Naive thymus-derived CD4-positive, alpha-beta T cell (primary cell): ENCODE results near the gene CIB2. TPM values are rescaled to one million over a fixed set of nuclear protein-coding genes. Genes with fewer than 3 reads are reported as not detected.

ENCODE experiments used
- ATAC-seq: fragments of 150-1000 bp; cut with Tn5 transposase; 2 replicates; pipeline ENCODE4 v1.10.0; 2021; ENCODE audit warnings: mild to moderate bottlenecking, moderate library complexity
- CTCF ChIA-PET: fragments of 350-600 bp; sonication (Branson Sonifier 250); formaldehyde crosslinking; loops from one replicate; lab custom pipeline; 2021; ENCODE audit warnings: antibody characterized with exemption; lab: Charles Lee
- POLR2A ChIA-PET: fragments of 350-600 bp; sonication (Branson Sonifier 250); formaldehyde crosslinking; loops from one replicate; lab custom pipeline; 2021; ENCODE audit warnings: antibody characterized with exemption, inconsistent platforms; lab: Charles Lee
- DNase-seq, 9 donors: peaks; one replicate each; pipeline versions ENCODE4 v3.0.0 to v3.0.0-alpha.2; 2020 to 2022; ENCODE audit warnings: mixed read lengths in 1 of 9
- H3K27ac ChIP-seq: one replicate; pipeline ENCODE4 v1.7.0; 2013; ENCODE audit warnings: mild to moderate bottlenecking, low read depth, low read length, moderate library complexity
- H3K27me3 ChIP-seq, 2 donors: one replicate each; pipeline ENCODE4 v1.7.0; 2013; ENCODE audit warnings: low read length in 2 of 2, mild to moderate bottlenecking in 2 of 2, moderate library complexity in 2 of 2; ENCODE audit not compliant: control insufficient read depth in 2 of 2, insufficient read depth in 2 of 2
- H3K36me3 ChIP-seq, 3 experiments: 1 replicate in 2 of 3; 2 replicates in 1 of 3; pipeline ENCODE4 v1.7.0; 2013; ENCODE audit warnings: low read length in 3 of 3, mild to moderate bottlenecking in 3 of 3, moderate library complexity in 1 of 3; ENCODE audit not compliant: insufficient read depth in 3 of 3, control insufficient read depth in 2 of 3
- H3K4me1 ChIP-seq, 2 donors: one replicate each; pipeline ENCODE4 v1.7.0; 2013; ENCODE audit warnings: low read length in 2 of 2, mild to moderate bottlenecking in 2 of 2, moderate library complexity in 1 of 2; ENCODE audit not compliant: control insufficient read depth in 2 of 2, insufficient read depth in 2 of 2
- H3K4me3 ChIP-seq: 2 replicates; pipeline ENCODE4 v1.7.0; 2013; ENCODE audit warnings: mild to moderate bottlenecking, low read length
- H3K9me3 ChIP-seq, 3 experiments: 1 replicate in 2 of 3; 2 replicates in 1 of 3; pipeline ENCODE4 v1.7.0; 2013; ENCODE audit warnings: low read length in 3 of 3; ENCODE audit not compliant: control insufficient read depth in 2 of 3
- H3K27ac Mint-ChIP-seq, 9 donors: one replicate each; pipeline ENCODE4 v1.8.0; 2020 to 2022; ENCODE audit warnings: mixed read lengths in 9 of 9, mild to moderate bottlenecking in 8 of 9, moderate library complexity in 5 of 9, inconsistent platforms in 2 of 9
- H3K27me3 Mint-ChIP-seq, 5 donors: one replicate each; pipeline ENCODE4 v1.8.0; 2021 to 2022; ENCODE audit warnings: mixed read lengths in 5 of 5, mild to moderate bottlenecking in 1 of 5
- H3K36me3 Mint-ChIP-seq, 5 donors: one replicate each; pipeline ENCODE4 v1.8.0; 2020 to 2022; ENCODE audit warnings: mixed read lengths in 5 of 5, mild to moderate bottlenecking in 3 of 5, inconsistent platforms in 1 of 5
- H3K4me1 Mint-ChIP-seq, 7 donors: one replicate each; pipeline ENCODE4 v1.8.0; 2020 to 2022; ENCODE audit warnings: mixed read lengths in 7 of 7, mild to moderate bottlenecking in 3 of 7, inconsistent platforms in 1 of 7
- H3K4me3 Mint-ChIP-seq, 10 donors: one replicate each; pipeline ENCODE4 v1.8.0; 2020 to 2022; ENCODE audit warnings: mild to moderate bottlenecking in 10 of 10, mixed read lengths in 10 of 10, moderate library complexity in 6 of 10, inconsistent platforms in 2 of 10
- H3K9me3 Mint-ChIP-seq, 11 donors: one replicate each; pipeline ENCODE4 v1.8.0; 2020 to 2022; ENCODE audit warnings: mixed read lengths in 11 of 11, mild to moderate bottlenecking in 4 of 11, inconsistent platforms in 1 of 11, moderate library complexity in 1 of 11
- intact Hi-C, 2 donors: fragments of 100-400 bp; cut with micrococcal nuclease; formaldehyde crosslinking; loops; one replicate each; pipeline ENCODE4 v1.15.1; 2023
- polyA plus RNA-seq, 2 donors: library from polyadenylated mRNA; unstranded; fragments of 300-500 nt; fragmentation: Illumina TruSeq; gene quantifications; one replicate each; pipeline ENCODE4 v1.2.3, GENCODE V29; 2021
- total RNA-seq, 6 experiments: library from RNA in 5 of 6; stranded (reverse) in 5 of 6; gene quantifications; 1 replicate in 5 of 6; 2 replicates in 1 of 6; pipeline ENCODE4 v1.2.3 and lab custom pipeline; 2021 to 2026

CIB2 gene
- total and polyA plus RNA-seq, 7 experiments from 2014 or later, result 1.0 to 2.1 (median 1.8) TPM

- DNase-seq, result no peak
- H3K27me3 Mint-ChIP-seq, result no peaks in the 10 kb centered on the region
- H3K4me3 Mint-ChIP-seq, result peak overlapping the region in 1 of 10 donors; percentile 28
- no peaks in the 10 kb centered on the region for H3K36me3 Mint-ChIP-seq
- peaks cover 5 to 45% (median 9%) of the 10 kb centered on the region in 7 donors for H3K4me1 Mint-ChIP-seq
- ChIA-PET POLR2A (interaction anchor here (1.0 to 1.2 kb wide), 3 partner anchors 14 to 49 kb away, joined by 3 read pairs; no protein-coding TSS in a partner anchor), CTCF (interaction anchor here (1.2 to 1.4 kb wide), 2 partner anchors 26 to 33 kb away, joined by 3 read pairs; no protein-coding TSS in a partner anchor)
- H3K36me3 ChIP-seq, result no peaks in the 10 kb centered on the region
- H3K4me3 ChIP-seq, result no peak overlapping the region
- no peaks in the 10 kb centered on the region for H3K27me3 ChIP-seq
- H3K27ac Mint-ChIP-seq, result no peak overlapping the region
- no peaks in the 10 kb centered on the region for H3K9me3 Mint-ChIP-seq
- H3K9me3 ChIP-seq, result no peaks in the 10 kb centered on the region
- peaks cover 5% of the 10 kb centered on the region in 2 donors for H3K4me1 ChIP-seq
- no peak overlapping the region for H3K27ac ChIP-seq
- ATAC-seq, result no peak
- intact Hi-C loops, result no loop called here
Observed at GRCh38 chr15:78082743-78083110, 48.5 kb downstream of the CIB2 start.

GRCh38 chr15:78082106-78082742, 49.0 kb downstream of the CIB2 start:
- intact Hi-C loops, result no loop called here
- Histone ChIP-seq H3K4me3 (no peak overlapping the region), H3K9me3 (no peaks in the 10 kb centered on the region), H3K36me3 (peaks cover 0 to under 1% (median 0%) of the 10 kb centered on the region in 3 experiments), H3K27ac (no peak overlapping the region), H3K27me3 (no peaks in the 10 kb centered on the region), H3K4me1 (peaks cover 5 to 6% of the 10 kb centered on the region in 2 donors)
- Mint-ChIP-seq H3K4me3 (peak overlapping the region in 1 of 10 donors; percentile 8), H3K27ac (peak overlapping the region in 1 of 9 donors; percentile 16), H3K9me3 (no peaks in the 10 kb centered on the region), H3K27me3 (no peaks in the 10 kb centered on the region), H3K4me1 (peaks cover 5 to 46% (median 9%) of the 10 kb centered on the region in 7 donors), H3K36me3 (no peaks in the 10 kb centered on the region)
- POLR2A ChIA-PET, result interaction anchor here (1.1 to 1.4 kb wide), 3 partner anchors 13 to 48 kb away, joined by 3 read pairs; no protein-coding TSS in a partner anchor
- peak; percentile 60 for ATAC-seq
- DNase-seq, result no peak
- CTCF ChIA-PET, result interaction anchor here (1.2 to 1.4 kb wide), 2 partner anchors 26 to 32 kb away, joined by 3 read pairs; no protein-coding TSS in a partner anchor

GRCh38 chr15:78080088-78080460, 51.2 kb downstream of the CIB2 start:
- CTCF ChIA-PET, result interaction anchor here (1.4 kb wide), 1 partner anchor 28 kb away, joined by 7 read pairs; no protein-coding TSS in a partner anchor
- POLR2A ChIA-PET, result interaction anchor here (1.6 to 15.7 kb wide), 2 partner anchors 25 to 45 kb away, joined by 4 to 292 read pairs; no protein-coding TSS in a partner anchor
- no peak overlapping the region for H3K4me3 ChIP-seq
- peak overlapping the region in 3 of 10 donors; percentile 26 to 48 (median 32) for H3K4me3 Mint-ChIP-seq
- no peaks in the 10 kb centered on the region for H3K27me3 ChIP-seq
- intact Hi-C loops, result no loop called here
- H3K27me3 Mint-ChIP-seq, result no peaks in the 10 kb centered on the region
- H3K36me3 Mint-ChIP-seq, result peaks cover 0 to 5% (median 3%) of the 10 kb centered on the region in 5 donors
- H3K4me1 ChIP-seq, result peaks cover 12 to 19% of the 10 kb centered on the region in 2 donors
- peak overlapping the region in 5 of 9 donors; percentile 9 to 84 (median 41) for H3K27ac Mint-ChIP-seq
- no peak for DNase-seq
- H3K9me3 Mint-ChIP-seq, result no peaks in the 10 kb centered on the region
- peaks cover 17 to 53% (median 22%) of the 10 kb centered on the region in 7 donors for H3K4me1 Mint-ChIP-seq
- no peak for ATAC-seq
- H3K9me3 ChIP-seq, result no peaks in the 10 kb centered on the region
- H3K27ac ChIP-seq, result no peak overlapping the region
- H3K36me3 ChIP-seq, result peaks cover 0 to 5% (median 0%) of the 10 kb centered on the region in 3 experiments

- Histone ChIP-seq H3K9me3 (no peaks in the 10 kb centered on the region), H3K27ac (no peak overlapping the region), H3K36me3 (peaks cover 0 to 5% (median 0%) of the 10 kb centered on the region in 3 experiments), H3K4me1 (peaks cover 16 to 19% of the 10 kb centered on the region in 2 donors), H3K4me3 (no peak overlapping the region), H3K27me3 (no peaks in the 10 kb centered on the region)
- Mint-ChIP-seq H3K27me3 (no peaks in the 10 kb centered on the region), H3K4me1 (peaks cover 20 to 53% (median 27%) of the 10 kb centered on the region in 7 donors), H3K4me3 (peak overlapping the region in 4 of 10 donors; percentile 6 to 48 (median 29)), H3K27ac (peak overlapping the region in 7 of 9 donors; percentile 37 to 90 (median 59)), H3K9me3 (no peaks in the 10 kb centered on the region), H3K36me3 (peaks cover 0 to 8% (median 3%) of the 10 kb centered on the region in 5 donors)
- POLR2A ChIA-PET, result interaction anchor here (0.6 to 15.7 kb wide), 3 partner anchors 18 to 44 kb away, joined by 3 to 292 read pairs (median 4); no protein-coding TSS in a partner anchor
- intact Hi-C loops, result loop anchor here in 1 of 2 donors (5.0 kb wide), 2 partner anchors 68 to 358 kb away; partner anchors contain the start of genes IDH3A and IREB2
- CTCF ChIA-PET, result interaction anchor here (1.2 to 1.4 kb wide), 2 partner anchors 29 to 45 kb away, joined by 4 to 7 read pairs; no protein-coding TSS in a partner anchor
- DNase-seq (no peak), ATAC-seq (no peak)
Observed at GRCh38 chr15:78079298-78080087, 51.8 kb downstream of the CIB2 start.

- ATAC-seq (peak; percentile 16), DNase-seq (peak in 1 of 9 donors; percentile 22)
- Mint-ChIP-seq H3K36me3 (peaks cover 0 to 11% (median 3%) of the 10 kb centered on the region in 5 donors), H3K27ac (peak overlapping the region; percentile 77 to 93 (median 90)), H3K9me3 (no peaks in the 10 kb centered on the region), H3K4me3 (peak overlapping the region; percentile 83 to 99 (median 92)), H3K4me1 (peaks cover 33 to 50% (median 40%) of the 10 kb centered on the region in 7 donors), H3K27me3 (no peaks in the 10 kb centered on the region)
- Histone ChIP-seq H3K4me1 (peaks cover 28% of the 10 kb centered on the region in 2 donors), H3K27me3 (no peaks in the 10 kb centered on the region), H3K9me3 (no peaks in the 10 kb centered on the region), H3K36me3 (peaks cover 0 to 5% (median 0%) of the 10 kb centered on the region in 3 experiments), H3K4me3 (peak overlapping the region; percentile 75), H3K27ac (peak overlapping the region; percentile 66)
- ChIA-PET CTCF (interaction anchor here (0.7 to 1.0 kb wide), 2 partner anchors 21 to 35 kb away, joined by 3 read pairs; no protein-coding TSS in a partner anchor), POLR2A (interaction anchor here (0.8 to 15.7 kb wide), 7 partner anchors 10 to 58 kb away, joined by 3 to 292 read pairs (median 4); no protein-coding TSS in a partner anchor)
- intact Hi-C loops, result loop anchor here (1.0 to 5.0 kb wide), 10 partner anchors 10 to 360 kb away; partner anchors contain the start of genes IDH3A (in 2 of the 2) and IREB2 (in 2 of the 2)
Observed at GRCh38 chr15:78077871-78078210, 53.4 kb downstream of the CIB2 start.
